Mucosa of gallbladder (tissue), 1 donor: ENCODE measurements around the gene CDIP1. TPM values are rescaled to one million over a fixed set of nuclear protein-coding genes. Genes with fewer than 3 reads are reported as not detected.
A peak's percentile ranks its signal among the peaks of the same experiment; 100 is the strongest.
"Not testable (repeated sequence)": the region's sequence is repeated elsewhere in the genome, so short reads cannot be mapped to it uniquely, and the experiment has no call there.

ENCODE experiments used
- DNase-seq: peaks from one replicate; pipeline ENCODE4 v3.0.0-alpha.2; 2020; ENCODE audit warnings: low spot score
- total RNA-seq: library from RNA; stranded (reverse); gene quantifications from one replicate; pipeline ENCODE4 v1.2.1, GENCODE V29; 2021
- donor health status: DM: no; HTN: no; CAD: no.

CDIP1 gene
- total RNA-seq = 38.7 TPM

DNA sequence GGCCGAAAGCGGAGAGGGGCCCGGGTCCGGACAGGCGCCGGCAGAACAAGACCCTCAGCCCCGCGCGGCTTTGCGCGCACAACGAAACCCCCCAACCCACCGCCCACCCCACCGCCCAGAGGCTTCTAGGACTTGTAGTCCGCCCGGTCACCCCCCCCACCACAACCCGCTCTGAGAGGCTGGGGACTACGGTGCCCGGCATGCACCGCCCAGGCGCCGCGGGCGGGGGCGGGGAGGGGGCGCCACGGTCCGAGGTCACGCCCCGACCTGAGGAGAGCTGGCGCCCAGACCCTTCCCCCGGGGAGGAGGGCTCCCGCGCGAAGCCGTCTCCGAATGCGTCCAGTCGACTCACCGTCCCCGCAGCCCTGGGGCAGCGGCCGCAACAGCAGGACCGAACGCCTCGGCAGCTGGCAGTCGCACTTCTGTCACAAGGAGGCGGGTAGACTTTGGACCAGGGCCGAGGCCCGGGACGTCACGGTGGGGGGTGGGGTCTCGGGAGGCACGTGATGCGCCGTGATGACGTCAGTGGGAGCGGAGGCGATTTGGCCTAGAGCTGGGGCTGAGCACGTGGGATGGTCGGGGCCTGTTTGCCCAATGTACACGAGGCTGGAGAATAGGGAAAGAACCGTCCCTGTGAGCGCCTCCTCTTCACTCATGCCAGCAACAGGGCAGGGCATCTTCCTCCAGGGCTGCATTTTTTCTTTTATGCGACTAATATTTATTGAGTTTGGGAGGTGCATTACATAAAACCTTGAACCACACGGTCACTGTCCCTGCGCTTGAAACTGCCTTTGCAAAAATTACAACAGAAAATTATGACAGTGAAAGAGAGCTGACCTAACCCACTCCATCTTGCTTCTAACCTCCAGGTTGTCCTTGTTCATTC, at the start of gene CDIP1:
CDIP1 (minus strand) TSS at position 424 of the 886 bp plus-strand sequence. CDS start 24,643 bp downstream, outside the sequence.
- DNase-seq = peak; percentile 97

DNA sequence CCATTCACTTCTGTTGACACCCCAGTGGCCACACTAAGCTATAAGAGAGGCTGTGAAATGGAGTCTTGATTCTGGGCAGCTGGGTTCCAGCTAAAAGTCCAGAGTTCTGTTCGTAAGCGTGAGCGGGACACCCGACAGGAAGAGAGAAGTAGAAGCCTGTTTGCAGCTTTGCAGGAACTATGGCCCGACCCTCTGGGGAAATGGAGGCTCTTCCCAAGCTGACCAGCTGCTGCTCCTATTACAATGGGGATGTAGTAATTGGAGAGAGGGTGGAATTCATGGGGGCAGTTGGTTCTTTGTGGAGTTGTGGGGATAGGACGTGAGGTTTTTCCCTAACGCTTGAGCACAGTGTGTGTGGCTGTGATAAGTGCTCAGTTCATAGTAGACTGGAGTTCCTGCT, 47.7 kb upstream of the CDIP1 start:
- DNase-seq = no peak

DNA sequence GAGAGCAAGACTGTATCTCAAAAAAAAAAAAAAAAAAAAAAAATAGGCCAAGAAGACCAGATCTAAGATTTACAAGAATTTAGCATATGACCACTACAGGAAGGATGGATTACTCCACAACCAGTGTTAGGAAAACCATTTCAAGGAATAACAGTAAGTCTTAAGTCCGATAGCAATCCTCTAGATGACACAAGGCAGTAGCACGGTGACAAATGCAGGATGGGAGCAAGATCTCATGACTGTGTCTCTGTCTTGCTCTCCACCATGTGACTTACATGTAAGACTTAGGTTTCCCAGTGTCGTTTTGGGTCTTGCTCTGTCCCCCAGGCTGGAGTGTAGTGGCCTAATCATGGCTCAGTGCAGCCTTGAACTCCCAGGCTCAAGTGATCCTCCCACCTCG, 45.3 kb upstream of the CDIP1 start:
- no peak for DNase-seq

DNA sequence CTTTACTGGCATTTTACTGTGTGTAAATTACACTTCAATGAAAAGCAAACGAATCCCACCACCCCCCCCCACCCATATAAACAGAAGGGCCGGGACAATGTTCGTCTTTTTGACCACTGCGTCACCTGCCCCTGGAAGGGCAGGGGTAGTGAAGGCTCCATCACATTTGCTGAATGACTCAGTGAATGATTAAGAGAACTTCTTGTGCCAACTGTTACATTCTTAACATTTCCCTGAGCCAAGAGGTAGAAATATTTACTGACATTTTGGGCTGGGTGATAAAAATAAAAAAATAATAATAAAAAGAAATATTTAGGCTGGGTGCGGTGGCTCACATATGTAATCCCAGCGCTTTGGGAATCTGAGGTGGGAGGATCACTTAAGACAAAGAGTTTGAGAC, 41.7 kb upstream of the CDIP1 start:
- no peak for DNase-seq

DNA sequence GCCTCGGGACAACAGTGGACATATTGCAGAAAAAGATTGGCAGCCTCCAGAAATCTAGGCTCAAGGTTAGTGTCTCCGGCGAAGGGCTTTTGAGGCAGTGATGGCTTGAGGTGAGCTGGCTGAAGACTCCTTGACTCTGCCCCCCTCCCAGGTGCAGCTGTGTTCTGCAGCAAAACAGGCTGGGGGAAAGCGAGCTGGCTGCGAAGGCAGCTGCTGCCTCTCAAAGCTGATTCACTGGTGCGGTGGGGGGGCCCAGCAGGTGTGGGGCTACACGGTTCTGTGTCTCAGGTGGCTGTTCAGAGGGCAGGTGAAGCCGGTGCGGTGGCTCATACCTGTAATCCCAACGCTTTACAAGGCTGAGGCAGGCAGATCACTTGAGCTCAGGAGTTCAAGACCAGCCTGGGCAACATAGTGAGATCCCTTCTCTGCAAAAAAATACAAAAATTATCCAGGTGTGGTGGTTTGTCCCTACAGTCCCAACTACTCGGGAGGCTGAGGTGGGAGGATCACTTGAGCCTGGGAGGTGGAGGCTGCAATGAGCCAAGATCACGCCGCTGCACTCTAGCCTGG, 40.5 kb upstream of the CDIP1 start:
- no peak for DNase-seq

DNA sequence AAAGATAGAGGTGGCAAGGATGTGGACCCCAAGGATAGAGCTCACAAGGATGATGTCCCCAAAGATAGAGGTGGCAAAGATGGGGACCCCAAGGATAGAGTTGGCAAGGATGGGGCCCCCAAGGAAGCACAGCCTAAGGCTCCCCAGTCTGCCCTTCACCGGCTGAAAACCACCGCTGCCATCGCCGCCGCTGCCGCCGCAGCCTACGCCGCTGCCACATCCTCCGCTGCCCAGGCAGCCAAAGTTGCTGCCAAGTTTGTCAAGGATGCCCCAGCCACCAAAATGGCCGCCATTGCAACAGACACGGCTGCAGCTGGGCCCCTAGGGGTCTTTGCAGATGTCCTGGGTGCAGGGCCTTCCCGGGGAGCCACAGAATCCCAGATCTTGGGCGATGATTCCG, 37.4 kb upstream of the CDIP1 start:
- DNase-seq = no peak

DNA sequence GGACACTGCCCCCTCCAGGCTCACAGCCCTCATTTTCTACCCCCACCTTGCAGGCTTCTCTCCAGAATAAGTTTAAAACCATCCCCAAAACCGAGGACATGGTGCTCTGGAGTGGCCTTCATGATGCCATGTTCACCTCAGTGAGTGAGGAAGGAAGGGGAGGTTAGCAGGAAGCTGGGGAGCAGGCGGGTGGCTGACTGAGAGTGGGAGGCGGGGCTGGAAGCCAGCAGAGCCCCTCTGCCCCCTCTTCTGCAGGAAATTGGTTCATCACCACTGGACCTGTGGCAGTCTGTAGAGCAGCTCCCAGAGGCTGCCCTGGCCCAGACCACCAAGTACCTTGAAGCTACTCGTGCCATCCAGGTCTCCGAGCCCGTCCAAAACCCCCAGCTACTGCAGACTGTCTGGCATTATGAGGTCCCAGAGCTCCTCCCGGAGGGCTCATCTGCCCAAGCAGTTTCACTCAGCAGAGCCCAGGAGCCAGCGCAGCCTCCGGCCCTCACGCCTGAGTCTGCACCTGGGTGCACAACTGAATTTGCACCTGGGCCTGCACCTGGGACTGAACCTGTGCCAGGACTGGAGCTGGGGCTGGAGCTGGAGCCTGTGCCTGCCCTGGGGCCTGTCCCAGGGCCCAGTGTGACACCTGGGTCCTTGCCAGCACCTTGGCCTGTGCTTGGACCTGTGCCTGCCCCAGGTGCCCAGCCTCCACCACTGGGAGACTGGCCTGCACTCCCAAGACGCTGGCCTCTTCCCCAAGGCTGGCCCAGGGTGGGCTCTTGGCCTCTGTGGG, 36.5 kb upstream of the CDIP1 start:
- no peak for DNase-seq

DNA sequence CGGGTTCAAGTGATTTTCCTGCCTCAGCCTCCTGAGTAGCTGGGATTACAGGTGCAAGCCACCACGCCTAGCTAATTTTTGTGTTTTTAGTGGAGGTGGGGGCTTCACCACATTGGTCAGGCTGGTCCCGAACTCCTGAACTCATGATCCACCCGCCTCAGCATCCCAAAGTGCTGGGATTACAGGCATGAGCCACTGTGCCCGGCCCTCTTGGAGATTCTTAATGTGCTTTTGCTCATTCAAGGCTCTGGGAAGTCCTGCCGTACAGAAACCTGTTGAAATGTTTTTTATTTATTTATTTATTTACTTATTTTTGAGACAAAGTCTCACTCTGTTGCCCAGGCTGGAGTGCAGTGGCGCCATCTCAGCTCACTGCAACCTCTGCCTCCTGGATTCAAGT, 35.4 kb upstream of the CDIP1 start:
- DNase-seq = not testable (repeated sequence)

DNA sequence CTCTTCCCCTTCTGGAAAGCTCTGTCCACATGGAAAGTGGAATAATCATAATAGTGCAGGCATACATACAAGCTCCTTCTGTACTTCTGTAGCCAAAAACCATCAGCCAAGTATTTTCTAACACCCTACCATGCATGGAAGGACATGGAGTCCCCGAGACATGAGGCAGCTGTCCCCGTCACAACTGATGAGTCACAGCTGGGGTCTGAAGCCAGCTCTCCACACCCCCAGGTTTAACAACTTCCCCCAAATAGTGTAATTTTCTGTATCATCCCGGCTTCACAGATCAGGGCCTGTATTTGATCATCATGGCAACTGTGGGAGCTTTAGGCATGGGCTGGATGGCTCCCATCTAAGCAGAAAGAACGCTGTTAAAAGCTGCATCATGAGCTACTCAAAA, 34.1 kb upstream of the CDIP1 start:
- DNase-seq = no peak

DNA sequence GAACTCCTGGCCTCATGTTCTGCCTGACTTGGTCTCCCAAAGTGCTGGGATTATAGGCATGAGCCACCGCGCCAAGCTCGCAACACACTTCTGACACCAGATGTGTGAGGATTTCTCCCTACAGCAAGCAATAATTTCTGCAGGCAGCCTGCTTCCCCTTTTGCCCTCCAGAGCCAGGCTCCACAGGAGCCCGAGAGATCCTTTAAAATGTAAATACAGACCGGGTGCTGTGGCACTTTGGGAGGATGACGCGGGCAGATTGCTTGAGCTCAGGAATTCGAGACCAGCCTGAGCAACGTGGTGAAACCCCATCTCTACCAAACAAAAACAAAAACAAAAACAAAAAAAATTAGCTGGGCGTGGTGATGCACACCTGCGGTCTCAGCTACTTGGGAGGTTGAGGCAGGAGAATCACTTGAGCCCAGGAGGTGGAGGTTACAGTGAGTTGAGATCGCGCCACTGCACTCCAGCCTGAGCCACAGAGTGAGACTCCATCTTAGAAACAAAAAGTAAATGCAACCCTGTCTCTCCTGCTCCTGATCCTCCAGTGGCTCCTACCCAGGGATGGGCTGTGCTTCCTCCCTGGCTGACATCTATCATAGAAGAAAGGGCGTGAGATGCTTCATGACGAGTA, 32.2 kb upstream of the CDIP1 start:
- no peak for DNase-seq

DNA sequence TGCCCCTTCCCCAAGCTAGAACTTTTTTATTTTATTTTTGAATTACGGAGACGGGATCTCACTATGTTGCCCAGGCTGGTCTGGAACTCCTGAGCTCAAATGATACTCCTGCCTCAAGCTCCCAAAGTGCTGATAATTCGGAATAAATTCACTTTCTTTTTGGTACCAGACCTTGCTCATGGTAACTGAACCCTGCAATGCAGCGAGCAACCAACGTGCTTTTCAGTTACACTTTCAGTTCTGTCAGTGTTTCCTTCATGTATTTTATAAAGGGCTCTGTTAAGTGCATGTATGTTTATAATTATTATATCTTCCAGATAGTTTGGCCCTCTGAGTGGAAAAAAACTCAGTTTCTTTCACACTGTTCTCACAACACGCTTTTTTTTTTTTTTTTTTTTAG, 31.5 kb upstream of the CDIP1 start:
- DNase-seq = no peak

DNA sequence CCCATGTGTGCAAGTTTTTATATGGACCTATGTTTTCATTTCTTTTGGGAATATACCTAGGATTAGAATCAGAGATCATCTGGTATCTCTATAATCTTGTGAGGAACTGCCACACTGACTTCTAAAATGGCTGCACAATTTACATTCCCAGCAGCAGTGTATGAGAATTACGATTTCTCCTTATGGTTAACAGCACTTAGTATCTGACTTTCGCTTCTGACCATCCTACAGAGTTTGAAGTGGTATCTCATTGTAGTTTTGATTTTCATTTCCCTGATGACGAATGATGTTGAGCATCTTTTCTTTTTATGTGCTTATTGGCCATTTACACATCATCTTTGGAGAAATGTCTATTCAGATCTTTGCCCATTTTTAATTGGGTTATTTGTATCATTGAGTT, 27.6 kb upstream of the CDIP1 start:
- no peak for DNase-seq

DNA sequence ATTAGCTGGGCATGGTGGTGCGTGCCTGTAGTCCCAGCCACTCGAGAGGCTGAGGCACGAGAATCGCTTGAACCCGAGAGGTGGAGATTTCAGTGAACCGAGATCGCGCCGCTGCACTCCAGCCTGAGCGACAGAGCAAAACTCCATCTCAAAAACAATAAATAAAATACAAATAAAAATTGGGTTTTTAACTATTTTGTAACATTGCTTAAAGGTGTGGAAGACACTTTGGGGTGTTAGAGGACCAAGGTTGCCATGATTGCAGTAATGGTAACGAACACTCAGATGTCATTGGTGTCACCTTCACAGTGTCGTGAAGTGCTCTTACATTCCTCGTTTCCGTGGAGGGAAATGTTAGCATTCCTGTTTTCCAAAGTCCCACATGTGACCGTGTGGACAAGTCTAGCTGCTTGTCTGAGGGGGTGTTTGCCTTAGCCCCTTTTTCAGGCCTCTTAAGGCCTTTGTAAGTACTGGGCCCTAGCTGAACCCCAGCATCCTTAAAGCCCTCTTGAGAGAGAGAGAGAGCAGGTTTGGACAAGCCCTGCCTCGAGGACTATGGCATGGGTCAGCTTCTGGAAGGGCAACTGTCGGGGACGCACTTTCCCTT, 26.2 kb upstream of the CDIP1 start:
- no peak for DNase-seq

DNA sequence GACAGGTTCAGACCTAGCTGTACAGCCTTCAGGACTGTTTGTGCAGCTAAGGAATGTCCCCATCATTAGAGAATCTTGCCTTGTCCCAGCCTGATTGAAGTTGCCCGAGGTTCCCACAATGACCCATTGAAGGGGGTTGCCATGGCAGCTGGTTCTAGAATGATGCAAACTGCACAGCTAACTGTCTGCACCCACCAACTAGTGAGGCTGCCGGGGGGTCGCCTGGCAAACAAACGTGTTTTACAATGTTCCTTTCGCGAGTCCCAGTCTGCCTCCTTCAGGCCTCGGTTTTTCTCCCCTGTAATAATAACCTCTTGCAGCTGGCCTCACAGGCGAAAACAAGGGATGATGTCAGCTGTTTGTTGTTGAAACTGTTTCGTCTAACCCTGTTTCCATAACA, 23.0 kb upstream of the CDIP1 start:
- DNase-seq = no peak

DNA sequence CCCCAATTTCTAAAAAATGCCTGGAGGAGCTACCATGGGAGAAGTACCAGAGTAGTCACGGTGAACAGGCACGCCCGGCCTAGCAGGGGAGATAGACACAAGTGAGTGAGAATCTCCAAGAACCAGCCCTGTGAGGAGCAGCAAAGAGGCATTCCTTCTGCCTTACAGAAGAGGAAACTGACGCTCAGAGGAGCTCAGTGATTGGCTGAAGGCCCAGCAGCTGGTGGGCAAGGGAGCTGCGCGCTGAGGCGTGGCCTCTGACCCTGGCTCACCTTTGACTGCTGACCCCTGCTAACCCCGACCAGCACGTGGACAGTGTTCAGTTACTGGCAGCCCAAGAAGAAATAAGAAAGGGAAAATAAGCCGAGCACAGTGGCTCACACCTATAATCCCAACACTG, 19.4 kb upstream of the CDIP1 start:
- no peak for DNase-seq

DNA sequence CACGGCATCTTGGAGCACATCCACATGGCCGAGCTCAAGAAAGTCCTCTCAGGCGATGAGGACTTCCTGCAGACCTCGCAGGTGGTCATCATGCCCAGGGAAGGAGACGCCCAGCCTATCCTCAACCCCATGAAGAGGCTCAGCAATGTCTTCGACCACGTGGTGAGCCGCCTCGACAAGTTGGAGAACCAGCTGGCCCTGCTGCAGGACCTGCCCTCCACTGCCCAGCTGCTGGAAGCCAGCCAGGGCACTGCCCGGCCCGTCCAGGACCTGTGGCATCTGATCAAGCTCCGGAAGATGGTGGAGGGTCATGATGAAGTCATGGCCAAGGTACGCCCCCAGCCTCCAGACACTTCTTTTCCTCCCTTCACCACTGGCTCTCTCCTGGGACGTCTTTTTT, 18.0 kb upstream of the CDIP1 start:
- DNase-seq = no peak

DNA sequence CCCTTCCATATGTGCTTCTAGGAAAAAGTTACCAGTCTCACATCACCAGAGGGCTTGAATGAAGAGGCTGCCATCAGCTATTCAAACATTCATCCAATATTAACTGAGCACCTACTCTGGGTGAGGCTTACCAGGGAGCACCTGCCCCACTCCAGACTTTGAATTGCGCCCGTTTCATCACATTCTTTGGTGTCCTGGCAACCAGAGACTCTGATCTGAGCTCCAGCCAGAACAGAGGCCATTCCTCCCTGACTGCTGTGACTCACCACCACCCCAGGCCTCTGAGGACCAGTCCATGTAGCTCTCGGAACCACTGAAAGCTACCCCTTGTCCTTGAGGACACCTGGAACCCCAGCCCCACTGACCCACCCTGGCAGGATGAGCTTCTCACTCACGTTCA, 17.5 kb upstream of the CDIP1 start, which contains the start of gene C16orf96:
C16orf96 (plus strand) TSS at position 229 of the 400 bp plus-strand sequence; CDS start at position 379, 150 bp downstream.
- DNase-seq = no peak

DNA sequence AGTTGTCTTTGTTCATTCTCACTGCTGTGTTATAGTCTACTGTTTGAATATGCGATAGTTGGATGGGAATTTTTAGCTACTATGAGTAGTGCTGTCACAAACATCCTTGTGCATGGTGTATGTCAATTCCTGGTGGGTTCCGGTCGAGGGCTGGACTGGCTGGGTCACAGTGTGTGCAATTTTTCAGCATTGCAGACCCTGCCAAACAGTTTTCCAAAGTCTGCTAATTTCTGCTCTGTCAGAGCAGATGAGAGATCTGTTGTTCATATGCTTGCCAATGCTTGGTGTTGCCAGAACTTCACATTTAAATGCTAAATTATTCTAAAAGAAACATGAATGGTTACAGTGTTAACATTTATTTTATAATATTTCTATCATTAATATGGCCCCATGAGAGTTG, 14.0 kb upstream of the CDIP1 start:
- DNase-seq = peak; percentile 12

DNA sequence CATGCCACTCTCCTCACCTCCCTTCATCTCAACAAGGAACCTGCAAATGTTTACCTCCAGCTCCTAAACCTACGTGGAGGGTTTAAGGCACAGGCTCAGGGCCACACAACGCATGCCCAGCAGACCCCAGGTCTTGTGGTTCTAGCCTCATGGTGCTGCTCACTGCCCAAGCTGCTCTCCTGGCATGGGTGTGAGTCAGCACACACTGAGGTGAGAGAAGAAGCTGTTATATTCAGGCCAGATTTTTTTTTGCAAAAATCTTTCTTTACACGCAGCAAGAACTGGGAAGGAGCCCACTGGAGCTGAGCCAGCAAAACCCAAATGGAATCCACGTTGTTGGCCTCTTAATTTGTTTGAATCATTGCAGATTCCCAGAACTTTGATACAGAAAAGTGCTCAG, 12.0 kb upstream of the CDIP1 start:
- DNase-seq = no peak

DNA sequence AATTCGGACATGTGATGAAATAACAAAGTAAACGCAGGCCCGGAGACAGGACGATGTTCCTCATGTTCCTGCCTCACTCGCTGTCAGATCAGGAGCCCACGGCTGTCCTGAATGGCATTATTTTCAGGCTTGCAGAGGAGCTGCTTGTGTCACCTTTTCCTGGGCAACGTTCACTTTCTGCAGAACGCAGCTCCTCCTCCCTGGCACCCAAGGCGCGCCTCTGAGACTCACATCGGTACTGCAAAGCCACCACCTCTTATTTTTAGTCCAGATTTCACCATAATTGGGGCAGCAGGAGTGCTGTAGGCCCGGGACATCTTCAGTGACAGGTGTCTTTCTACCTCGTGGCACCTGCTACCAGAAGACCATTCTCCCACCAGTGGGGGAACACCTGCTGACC, 9.6 kb upstream of the CDIP1 start:
- no peak for DNase-seq

DNA sequence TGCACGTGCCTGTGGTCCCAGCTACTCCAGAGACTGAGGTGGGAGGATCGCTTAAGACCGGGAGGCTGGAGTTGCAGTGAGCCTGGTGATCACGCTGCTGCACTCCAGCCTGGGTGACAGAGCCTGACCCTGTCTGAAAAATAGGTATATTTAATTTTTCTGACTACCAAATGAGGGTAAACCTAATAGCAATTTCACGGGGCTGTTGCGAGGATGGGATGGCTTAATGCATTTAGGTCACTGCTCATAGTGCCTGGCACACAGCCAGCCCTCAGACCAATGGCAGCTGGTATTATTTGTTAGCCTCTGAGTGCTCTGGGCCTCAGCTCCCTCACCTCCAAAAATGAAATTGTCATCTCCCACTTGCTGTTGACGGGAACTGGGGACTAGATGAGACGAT, 5.9 kb upstream of the CDIP1 start:
- no peak for DNase-seq
